ENCODE measurements around the gene DNAJC2.
"Not testable (repeated sequence)": the region's sequence is repeated elsewhere in the genome, so short reads cannot be mapped to it uniquely, and the experiment has no call there.

The DNAJC2 gene

DNA sequence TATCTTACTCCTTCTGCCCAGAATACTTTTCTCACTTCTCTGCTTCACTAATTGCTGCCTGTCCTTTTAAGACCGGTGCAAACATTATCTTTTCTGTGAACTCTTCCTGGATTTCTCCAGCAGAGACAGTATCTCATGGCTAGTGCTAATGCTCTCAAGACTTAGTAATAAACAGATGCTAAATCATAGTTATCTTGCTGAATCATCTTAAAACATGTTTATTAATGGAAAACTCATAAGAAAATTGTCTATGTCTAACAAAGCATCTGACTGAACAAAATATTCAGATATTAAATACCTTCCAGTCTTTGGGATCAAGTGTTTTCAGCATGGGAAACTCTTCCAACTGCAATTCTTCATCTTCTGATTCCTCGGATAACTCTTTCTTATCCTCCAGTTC, 3.1 kb downstream of the DNAJC2 start:
- DNase-seq, result no peak

- no peak for DNase-seq
Measured at GRCh38 chr7:103338864-103339263, 5.7 kb downstream of the DNAJC2 start.

DNA sequence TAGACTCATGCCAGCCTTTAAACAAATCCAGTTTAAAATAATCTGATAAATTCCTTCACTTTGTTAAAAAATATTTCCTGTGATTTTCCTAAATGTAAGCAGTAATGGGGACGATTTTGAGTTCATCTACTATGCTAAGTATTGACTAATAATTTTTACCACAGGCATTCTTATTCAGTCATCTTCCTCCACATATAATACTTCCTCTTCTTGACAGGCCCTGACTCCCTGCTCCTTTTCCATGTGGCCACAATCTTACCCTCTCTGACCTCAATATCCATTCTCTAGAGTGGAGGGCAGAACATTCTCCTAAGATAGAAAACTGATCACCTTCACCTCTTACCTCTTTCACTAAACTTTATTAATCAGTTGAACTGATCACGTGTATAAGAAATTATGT, 7.8 kb downstream of the DNAJC2 start:
- DNase-seq, result no peak

GRCh38 chr7:103325744-103326143, 18.8 kb downstream of the DNAJC2 start:
- no peak for DNase-seq

DNA sequence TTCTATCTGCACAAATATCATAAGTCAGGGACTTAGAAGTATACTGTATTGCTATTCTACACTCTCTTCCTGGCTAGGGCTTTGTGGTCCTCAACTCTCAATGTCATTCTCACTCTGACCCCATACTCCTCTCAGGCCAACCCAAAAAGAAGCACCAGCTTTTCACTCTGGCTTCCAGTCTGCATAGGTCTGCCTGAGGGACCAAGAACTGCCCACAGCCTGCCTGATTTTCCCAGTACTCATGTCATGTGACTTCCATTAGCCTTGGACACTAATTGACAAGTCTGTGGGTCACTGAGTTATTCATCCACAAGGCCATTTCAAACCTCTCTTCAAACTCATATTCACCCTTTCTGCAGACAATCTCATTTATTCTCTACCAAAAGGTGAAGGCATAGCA, 27.6 kb downstream of the DNAJC2 start:
- DNase-seq, result no peak

DNA sequence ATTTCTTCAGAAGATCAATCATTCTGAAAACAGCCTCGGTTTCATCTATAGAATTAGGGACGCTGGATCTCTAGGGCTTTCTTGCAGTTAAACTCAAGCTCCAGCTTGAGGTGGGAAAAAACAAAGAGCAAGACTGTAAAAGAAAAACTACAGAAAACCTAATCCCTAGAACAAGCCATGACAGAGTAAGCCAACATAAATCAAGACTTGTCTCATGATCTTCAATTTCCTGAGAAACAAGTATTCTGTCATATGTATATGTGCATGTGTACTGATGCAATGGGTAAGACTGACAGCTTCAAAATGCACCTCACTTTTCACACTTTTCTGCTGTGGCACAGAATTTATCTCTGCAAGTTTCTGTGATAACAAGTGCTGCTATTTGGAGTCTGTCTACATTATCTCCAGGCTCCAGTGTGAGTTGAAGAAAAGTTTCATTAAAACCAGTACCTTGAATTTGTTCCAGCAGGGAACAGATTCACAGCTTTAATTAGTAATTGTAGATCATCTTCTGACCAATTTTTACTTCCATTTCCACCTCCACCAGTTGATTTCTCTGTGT, 28.1 kb downstream of the DNAJC2 start:
- DNase-seq, result no peak

DNA sequence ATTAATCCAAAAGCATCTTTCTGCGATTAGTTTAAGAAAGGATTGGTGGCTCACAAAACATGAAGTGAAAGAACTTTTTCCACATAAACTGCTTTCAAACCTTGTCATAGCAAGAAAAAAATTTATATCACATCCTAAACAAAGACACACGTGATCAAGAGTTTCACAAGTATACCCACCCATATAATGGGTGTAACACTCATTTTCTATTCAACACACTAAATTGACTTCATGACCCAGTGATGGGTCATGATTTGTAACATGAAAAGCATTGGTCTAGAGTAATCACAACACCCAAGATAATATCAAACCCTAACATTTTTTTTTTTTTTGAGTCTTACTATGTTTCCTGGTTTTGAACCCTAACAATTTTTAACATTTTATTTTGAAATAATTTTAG, 29.7 kb downstream of the DNAJC2 start:
- no peak for DNase-seq

DNA sequence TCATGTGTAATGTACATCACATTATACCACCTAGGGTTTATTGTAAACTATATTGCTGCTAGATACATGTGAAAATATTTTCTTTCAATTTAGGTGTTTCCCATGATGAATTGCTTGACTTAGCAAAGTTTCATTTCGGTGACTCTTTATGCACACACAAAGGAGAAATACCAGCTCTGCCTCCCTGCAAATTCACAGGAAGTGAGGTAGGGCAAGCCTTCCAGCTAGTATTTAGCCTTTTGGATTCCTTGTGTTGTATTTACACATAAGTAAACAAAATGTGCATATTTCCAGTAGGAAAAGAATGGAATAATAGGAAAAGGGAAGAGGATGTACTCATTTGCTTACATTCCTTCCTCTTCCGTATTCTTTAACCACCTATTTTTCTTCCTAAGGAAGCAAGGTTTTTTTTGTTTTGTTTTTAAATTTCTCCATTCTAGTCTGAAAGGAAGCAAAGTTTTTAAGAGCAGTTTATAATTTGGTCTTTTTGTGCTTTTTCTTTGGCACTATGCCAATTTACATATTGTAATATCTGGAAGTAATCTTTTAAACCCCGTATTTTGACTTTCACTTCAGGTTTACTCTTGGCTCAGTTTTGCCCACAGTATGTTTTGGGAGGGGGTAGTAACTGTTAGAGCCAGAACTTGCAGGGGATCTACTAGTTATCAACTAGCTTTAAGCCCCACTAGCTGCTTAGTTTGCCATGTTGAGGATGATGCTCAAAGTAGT, 36.9 kb downstream of the DNAJC2 start:
- no peak for DNase-seq

DNA sequence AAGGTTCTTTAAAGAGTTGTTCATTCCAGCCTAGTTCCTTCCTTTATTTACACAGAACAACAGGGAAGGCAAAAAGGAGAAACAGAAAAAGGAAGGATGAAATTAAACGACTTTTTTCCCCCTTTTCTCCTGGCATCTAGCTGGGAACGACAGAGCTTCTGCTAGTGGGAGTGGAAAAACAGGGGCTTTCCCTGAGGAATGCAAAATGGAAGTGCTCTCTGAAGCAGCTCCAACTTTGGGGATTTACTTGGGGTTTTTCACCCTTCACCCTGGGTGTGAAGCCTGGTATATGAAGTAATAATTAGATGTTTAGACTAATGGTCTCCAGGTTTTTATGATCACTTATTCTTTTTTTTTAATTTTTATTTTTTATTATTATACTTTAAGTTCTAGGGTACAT, 43.1 kb downstream of the DNAJC2 start:
- DNase-seq, result no peak

DNA sequence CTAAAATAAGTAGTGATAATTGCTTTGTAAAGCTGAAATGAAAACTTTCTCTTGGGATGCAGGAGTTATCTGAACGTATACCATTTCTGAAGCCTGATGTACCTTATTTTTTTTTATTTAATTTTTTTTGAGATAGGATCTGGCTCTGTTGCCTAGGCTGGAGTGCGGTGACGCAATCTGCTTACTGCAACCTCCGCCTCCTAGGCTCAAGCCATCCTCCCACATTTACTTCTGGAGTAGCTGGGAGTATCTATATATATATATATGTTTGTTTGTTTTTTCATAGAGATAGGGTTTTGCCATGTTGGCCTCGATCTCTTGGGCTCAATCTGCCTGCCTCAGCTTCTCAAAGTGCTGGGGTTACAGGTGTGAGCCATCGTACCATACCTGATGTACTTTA, 44.9 kb downstream of the DNAJC2 start:
- no peak for DNase-seq

GRCh38 chr7:103297837-103298179, 46.8 kb downstream of the DNAJC2 start:
- DNase-seq, result no peak

DNA sequence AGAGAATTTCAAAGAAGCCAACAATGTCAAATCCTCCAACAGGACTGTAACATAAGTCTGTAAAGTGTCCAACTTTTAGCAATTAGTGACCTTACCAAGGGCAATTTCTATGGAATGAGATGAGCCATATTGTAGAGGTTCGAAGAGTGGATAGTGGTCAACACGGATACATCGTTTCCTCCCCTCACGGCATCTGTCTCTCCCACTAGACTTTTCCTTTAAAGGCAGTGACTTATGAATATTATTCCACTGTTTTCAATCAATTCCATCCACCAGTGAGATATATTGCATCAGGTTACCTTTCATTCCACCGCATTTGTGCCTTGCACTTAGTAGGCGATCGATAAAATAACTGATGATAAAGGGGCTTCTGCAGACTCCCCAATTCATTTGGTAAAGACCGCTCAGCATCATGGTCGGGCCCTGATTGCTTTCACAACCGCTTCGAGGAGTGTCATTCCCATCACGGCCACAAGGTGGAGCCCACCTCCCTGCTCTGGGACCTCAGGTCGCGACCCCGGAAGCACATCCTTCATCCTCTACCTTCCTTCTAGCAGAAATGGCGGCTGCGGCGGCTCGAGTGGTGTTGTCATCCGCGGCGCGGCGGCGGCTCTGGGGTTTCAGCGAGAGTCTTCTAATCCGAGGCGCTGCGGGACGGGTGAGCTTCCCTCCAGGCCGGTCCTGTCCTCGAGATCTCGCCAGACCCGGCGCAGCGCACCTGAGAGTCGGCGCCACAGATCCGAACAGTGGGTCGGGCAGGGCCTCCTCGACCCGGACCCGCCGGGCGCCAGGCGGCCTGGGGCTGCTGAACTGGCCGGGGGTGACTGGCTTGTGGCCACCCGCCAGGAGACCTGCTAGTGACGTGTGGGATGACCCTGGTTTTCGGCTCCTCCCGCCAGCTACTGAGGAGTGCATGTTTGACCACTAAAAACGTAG, 47.4 kb downstream of the DNAJC2 start, which contains the start of gene PMPCB:
TSS of gene PMPCB (plus strand) at position 535 of the 936 bp plus-strand sequence. CDS start at position 560, 25 bp downstream.
- peak; percentile 95 for DNase-seq

DNA sequence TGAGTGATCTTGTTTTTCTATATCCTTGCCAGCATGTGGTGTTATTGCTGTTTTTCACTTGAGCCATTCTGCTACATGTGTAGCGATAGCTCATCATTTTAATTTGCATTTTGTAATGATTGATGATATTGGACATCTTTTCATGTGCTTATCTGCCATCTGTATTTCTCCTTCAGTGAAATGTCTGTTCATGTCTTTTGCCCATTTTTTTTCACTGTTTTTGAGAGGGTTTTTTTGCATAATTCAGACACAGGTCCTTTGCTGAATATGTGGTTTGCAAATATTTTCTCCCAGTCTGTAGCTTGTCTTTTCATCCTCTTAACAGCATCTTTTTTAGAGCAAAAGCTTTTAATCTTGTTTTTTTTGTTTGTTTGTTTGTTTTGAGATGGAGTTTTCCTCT, 51.0 kb downstream of the DNAJC2 start:
- DNase-seq, result no peak

DNA sequence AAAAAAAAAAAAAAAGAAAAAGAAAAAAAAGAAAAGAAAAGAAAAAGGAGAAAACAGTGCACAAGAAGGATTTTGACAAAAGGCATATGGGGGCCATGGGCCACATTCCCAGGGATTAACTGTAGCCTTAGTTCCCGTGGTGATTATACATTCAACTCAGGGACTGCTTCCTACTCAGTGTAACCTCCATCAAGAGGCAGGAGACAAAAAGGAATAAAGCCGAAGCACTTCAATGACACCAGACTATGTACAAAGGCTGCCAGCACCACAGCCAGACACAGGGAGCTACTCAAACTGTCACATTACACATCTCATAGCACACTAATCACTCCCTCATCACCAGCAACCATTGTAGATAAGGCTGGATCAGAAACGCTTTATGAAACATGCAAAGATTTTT, 52.4 kb downstream of the DNAJC2 start:
- DNase-seq, result no peak

DNA sequence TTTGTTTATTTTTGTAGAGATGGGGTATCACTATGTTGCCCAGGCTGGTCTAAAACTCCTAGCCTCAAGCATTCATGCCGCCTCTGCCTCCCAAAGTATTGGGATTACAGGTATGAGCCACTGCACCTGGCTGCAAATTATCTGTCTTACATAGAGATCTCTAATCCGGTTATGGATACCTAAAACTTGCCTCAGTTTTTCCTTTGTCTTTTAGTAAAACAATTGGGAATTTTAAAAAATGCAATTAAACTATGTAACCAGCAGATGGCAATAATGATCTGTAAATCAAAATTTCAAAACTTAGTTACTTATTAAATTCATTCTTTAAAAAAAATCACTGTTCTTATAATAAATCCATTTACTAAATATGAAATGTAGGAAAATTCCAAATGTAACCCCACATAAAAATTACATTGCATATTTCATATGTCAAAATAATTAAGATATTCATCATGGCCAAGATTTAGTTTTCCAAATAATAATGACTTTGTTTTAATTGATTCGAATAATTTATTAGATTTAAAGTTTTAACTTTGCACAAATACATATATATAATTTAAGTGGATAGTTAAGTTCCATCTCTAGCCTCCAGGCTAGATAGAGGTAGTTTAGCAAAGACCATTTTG, 61.7 kb downstream of the DNAJC2 start:
- not testable (repeated sequence) for DNase-seq

DNA sequence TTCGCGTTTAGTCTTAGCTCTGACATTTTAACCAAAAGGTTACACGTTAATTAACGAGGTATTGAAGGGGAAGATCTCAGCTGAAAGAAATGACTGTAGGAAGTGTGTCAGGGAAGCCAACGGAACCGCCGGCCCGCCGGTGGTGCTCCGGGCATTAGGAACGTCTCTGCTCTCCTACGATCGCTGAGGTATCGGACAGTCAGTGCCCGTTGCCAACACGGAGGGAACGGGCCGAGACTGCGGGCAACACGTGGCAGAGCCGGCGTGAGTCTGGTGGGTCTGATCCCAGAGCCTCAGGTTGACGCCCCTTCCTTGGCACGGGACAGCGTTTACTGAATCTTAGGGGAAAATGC, 63.8 kb downstream of the DNAJC2 start:
- DNase-seq, result not testable (repeated sequence)

GRCh38 chr7:103279963-103280802, 64.4 kb downstream of the DNAJC2 start:
- DNase-seq, result peak; percentile 57

- not testable (repeated sequence) for DNase-seq
Measured at GRCh38 chr7:103279636-103279962, 65.0 kb downstream of the DNAJC2 start.

GRCh38 chr7:103278195-103278594, 66.4 kb downstream of the DNAJC2 start:
- DNase-seq, result not testable (repeated sequence)

DNA sequence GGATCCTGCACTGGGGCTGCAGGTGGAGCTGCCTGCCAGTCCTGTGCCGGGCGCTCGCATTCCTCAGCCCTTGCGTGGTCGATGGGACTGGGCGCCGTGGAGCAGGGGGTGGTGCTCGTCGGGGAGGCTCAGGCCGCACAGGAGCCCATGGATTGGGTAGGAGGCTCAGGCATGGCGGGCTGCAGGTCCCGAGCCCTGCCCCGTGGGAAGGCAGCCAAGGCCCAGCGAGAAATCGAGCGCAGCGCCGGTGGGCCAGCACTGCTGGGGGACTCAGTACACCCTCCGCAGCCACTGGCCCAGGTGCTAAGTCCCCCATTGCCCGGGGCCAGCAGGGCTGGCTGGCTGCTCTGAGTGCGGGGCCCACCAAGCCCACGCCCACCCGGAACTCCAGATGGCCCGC, 69.7 kb downstream of the DNAJC2 start:
- DNase-seq, result not testable (repeated sequence)

GRCh38 chr7:103273374-103273773, 71.2 kb downstream of the DNAJC2 start:
- not testable (repeated sequence) for DNase-seq

DNA sequence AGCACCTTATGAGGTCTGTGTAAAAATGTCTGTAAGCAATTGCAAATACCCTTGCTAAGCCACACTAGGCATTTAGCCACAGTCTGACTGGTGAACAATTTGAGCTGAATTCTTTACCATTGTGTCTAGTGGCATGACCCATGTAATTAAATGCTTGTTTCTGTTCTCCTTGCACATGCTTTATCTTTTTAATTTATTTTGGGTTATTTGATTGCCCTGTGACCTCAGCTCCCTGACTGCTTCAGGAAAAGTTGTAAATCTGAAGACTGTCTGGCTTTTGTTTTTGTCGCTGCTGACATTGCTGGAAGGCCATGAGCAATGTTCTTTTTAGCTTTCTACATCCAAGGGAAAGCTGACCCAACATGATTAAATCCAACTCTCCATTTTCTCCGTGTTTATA, 78.3 kb downstream of the DNAJC2 start:
- not testable (repeated sequence) for DNase-seq
